Mesendoderm (in vitro differentiated cells): ENCODE results near the gene VWCE.
A peak's percentile ranks its signal among the peaks of the same experiment; 100 is the strongest.

ENCODE experiments used
- DNase-seq: peaks from one replicate; pipeline ENCODE4 v3.0.0; 2013
- H2AK5ac ChIP-seq: 2 replicates; pipeline ENCODE4 v1.6.1; 2013; ENCODE audit warnings: low read length, inconsistent platforms
- H2BK120ac ChIP-seq: 2 replicates; pipeline ENCODE4 v1.6.1; 2013; ENCODE audit warnings: low read depth, mild to moderate bottlenecking, low read length, moderate library complexity, mixed read lengths
- H2BK15ac ChIP-seq: replicated peaks from 2 replicates; pipeline ENCODE4 v1.6.1; 2013; ENCODE audit warnings: low read depth, mild to moderate bottlenecking, moderate library complexity
- H2BK5ac ChIP-seq: 2 replicates; pipeline ENCODE4 v1.6.1; 2013; ENCODE audit warnings: low read length, inconsistent platforms
- H3K18ac ChIP-seq: 2 replicates; pipeline ENCODE4 v1.6.1; 2013; ENCODE audit warnings: mild to moderate bottlenecking, low read length, mixed read lengths
- H3K23ac ChIP-seq: one replicate; pipeline ENCODE4 v1.6.1; 2013; ENCODE audit warnings: low read length
- H3K27ac ChIP-seq: 2 replicates; pipeline ENCODE4 v1.5.1; 2013; ENCODE audit warnings: low read depth, mild to moderate bottlenecking, inconsistent platforms, low read length, moderate library complexity
- H3K27me3 ChIP-seq: 2 replicates; pipeline ENCODE4 v1.6.1; 2013; ENCODE audit warnings: low read length, control low read depth, mild to moderate bottlenecking, inconsistent platforms; ENCODE audit not compliant: insufficient read depth, poor library complexity
- H3K36me3 ChIP-seq: 2 replicates; pipeline ENCODE4 v1.6.1; 2013; ENCODE audit warnings: low read length, inconsistent platforms; ENCODE audit not compliant: control insufficient read depth, insufficient read depth
- H3K4ac ChIP-seq: one replicate; pipeline ENCODE4 v1.6.1; 2013; ENCODE audit warnings: low read depth, mild to moderate bottlenecking, low read length, moderate library complexity
- H3K4me1 ChIP-seq: 2 replicates; pipeline ENCODE4 v1.6.1; 2013; ENCODE audit warnings: low read depth, low read length, inconsistent platforms; ENCODE audit not compliant: control insufficient read depth
- H3K4me2 ChIP-seq: 2 replicates; pipeline ENCODE4 v1.6.1; 2013; ENCODE audit warnings: low read length
- H3K4me3 ChIP-seq: 2 replicates; pipeline ENCODE4 v1.5.1; 2013; ENCODE audit warnings: mild to moderate bottlenecking, low read length
- H3K56ac ChIP-seq: one replicate; pipeline ENCODE4 v1.6.1; 2013; ENCODE audit warnings: low read length
- H3K79me1 ChIP-seq: 2 replicates; pipeline ENCODE4 v1.6.1; 2013; ENCODE audit warnings: low read length, inconsistent platforms
- H3K79me2 ChIP-seq: 2 replicates; pipeline ENCODE4 v1.6.1; 2013; ENCODE audit warnings: mild to moderate bottlenecking, low read length; ENCODE audit not compliant: control insufficient read depth, insufficient read depth
- H3K9ac ChIP-seq: 2 replicates; pipeline ENCODE4 v1.6.1; 2013; ENCODE audit warnings: low read length, inconsistent platforms
- H4K5ac ChIP-seq: one replicate; pipeline ENCODE4 v1.6.1; 2013; ENCODE audit warnings: low read length
- H4K8ac ChIP-seq: one replicate; pipeline ENCODE4 v1.6.1; 2013; ENCODE audit warnings: low read depth, mild to moderate bottlenecking, control low read depth, low read length, moderate library complexity
- WGBS: extraction: QIAGEN DNeasy Blood & Tissue Kit; methylation state at CpG from one replicate; pipeline ENCODE4 v1.1.7; 2013; ENCODE audit warnings: low lambda C conversion rate, missing lambda C conversion rate; ENCODE audit not compliant: insufficient coverage; ENCODE audit errors: extremely low coverage; 5-methylcytosine and 5-hydroxymethylcytosine counted together

Gene VWCE

DNA sequence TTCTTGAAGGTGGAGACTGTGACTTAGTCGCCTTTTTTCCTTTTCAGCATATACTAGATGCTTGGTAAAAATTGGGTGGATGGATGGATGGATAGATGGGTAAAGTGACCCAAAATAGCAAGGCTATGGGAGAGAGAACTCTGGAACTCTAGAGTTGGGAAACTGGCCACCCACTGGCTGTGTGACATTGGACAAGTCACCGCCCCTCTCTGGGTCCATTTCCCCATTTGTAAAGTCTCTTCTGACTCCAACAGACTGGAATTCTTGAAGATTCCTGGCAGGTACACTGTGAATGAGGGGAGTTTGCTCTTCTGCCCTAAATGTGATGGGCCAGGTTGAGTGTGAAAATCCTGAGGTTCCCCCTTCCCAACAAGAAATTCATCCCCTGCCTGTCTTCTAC lies 45.9 kb upstream of the VWCE start:
- Histone ChIP-seq H3K4ac (no peak overlapping the region), H3K18ac (no peak overlapping the region), H3K4me2 (no peak overlapping the region), H4K8ac (no peak overlapping the region), H2BK120ac (no peak overlapping the region), H2BK15ac (no peak overlapping the region), H3K36me3 (no peaks in the 10 kb centered on the region), H3K79me1 (no peaks in the 10 kb centered on the region), H3K27me3 (no peaks in the 10 kb centered on the region), H3K56ac (no peak overlapping the region), H3K4me3 (no peak overlapping the region), H3K27ac (no peak overlapping the region), H2AK5ac (no peak overlapping the region), H4K5ac (no peak overlapping the region), H3K4me1 (no peaks in the 10 kb centered on the region), H3K79me2 (no peaks in the 10 kb centered on the region), H2BK5ac (no peak overlapping the region), H3K9ac (no peak overlapping the region), H3K23ac (no peak overlapping the region)
- DNase-seq: no peak
- no CpG with 5 or more reads among the region's 2 CpGs for WGBS

DNA sequence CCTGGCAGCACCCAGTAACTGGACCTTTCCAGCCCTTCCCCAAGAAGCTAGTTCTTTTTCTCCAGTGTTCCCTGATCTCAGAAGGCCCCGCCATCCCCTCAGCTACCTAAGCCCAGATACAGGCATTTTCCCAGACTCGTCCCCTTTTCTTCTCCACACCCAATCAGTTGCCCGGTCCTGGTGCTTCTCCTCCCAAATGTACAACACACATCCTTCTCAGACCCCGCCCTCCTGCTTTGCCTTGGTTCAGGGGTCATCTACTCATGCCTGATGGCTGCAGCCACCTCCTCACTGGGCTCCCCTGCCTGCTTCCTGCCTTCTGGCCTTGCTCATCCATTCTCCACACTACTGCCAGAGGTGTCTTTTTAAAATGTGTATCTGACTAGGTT lies 44.4 kb upstream of the VWCE start:
- H2BK5ac ChIP-seq: no peak overlapping the region
- H3K36me3 ChIP-seq: no peaks in the 10 kb centered on the region
- H3K23ac ChIP-seq: no peak overlapping the region
- no peak overlapping the region for H4K5ac ChIP-seq
- H3K56ac ChIP-seq: no peak overlapping the region
- no peak overlapping the region for H3K4me2 ChIP-seq
- no peak overlapping the region for H3K27ac ChIP-seq
- H3K4ac ChIP-seq: no peak overlapping the region
- H3K27me3 ChIP-seq: no peaks in the 10 kb centered on the region
- no peak overlapping the region for H2BK15ac ChIP-seq
- H2BK120ac ChIP-seq: no peak overlapping the region
- no peaks in the 10 kb centered on the region for H3K4me1 ChIP-seq
- H3K9ac ChIP-seq: no peak overlapping the region
- H3K4me3 ChIP-seq: no peak overlapping the region
- H3K79me1 ChIP-seq: no peaks in the 10 kb centered on the region
- no CpG with 5 or more reads among the region's 4 CpGs for WGBS
- no peak overlapping the region for H3K18ac ChIP-seq
- no peak for DNase-seq
- H4K8ac ChIP-seq: no peak overlapping the region
- H3K79me2 ChIP-seq: no peaks in the 10 kb centered on the region
- no peak overlapping the region for H2AK5ac ChIP-seq

DNA sequence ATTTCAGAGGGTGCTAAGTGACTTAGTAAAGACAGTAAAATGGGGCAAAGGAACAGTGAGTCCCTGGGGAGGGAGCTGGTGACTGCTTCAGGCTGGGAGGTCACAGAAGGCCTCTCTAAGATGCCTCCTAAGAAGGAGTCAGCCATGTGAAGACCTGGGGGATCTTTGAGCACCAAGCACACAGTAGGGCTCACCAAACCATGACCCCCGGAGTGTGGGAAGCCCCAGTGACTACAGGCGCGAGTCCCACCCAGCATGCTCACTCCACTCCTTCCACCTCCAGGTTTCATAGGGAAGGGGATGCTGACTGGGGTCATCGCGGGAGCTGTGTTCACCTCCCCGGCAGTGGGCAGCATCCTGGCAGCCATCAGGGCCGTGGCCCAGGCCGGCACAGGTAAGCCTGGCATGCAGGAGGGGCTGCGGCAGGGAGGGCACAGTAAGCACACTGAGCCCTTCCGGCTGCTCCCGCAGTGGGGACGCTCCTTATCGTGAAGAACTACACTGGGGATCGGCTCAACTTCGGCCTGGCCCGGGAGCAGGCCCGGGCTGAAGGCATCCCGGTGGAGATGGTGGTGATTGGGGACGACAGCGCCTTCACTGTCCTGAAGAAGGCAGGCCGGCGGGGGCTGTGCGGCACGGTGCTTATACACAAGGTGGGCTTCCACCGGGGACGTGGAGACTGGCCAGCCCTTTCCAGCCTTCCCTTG lies 43.8 kb upstream of the VWCE start:
- Histone ChIP-seq H3K23ac (no peak overlapping the region), H3K27me3 (no peaks in the 10 kb centered on the region), H3K36me3 (no peaks in the 10 kb centered on the region), H4K5ac (no peak overlapping the region), H3K79me1 (no peaks in the 10 kb centered on the region), H3K4me3 (no peak overlapping the region), H3K4me1 (no peaks in the 10 kb centered on the region), H2BK15ac (no peak overlapping the region), H3K9ac (no peak overlapping the region), H3K79me2 (no peaks in the 10 kb centered on the region), H3K27ac (no peak overlapping the region), H3K4me2 (no peak overlapping the region), H2BK5ac (no peak overlapping the region), H3K56ac (no peak overlapping the region), H4K8ac (no peak overlapping the region), H2AK5ac (no peak overlapping the region), H3K4ac (no peak overlapping the region), H2BK120ac (no peak overlapping the region), H3K18ac (no peak overlapping the region)
- DNase-seq: no peak
- no CpG with 5 or more reads among the region's 26 CpGs for WGBS

DNA sequence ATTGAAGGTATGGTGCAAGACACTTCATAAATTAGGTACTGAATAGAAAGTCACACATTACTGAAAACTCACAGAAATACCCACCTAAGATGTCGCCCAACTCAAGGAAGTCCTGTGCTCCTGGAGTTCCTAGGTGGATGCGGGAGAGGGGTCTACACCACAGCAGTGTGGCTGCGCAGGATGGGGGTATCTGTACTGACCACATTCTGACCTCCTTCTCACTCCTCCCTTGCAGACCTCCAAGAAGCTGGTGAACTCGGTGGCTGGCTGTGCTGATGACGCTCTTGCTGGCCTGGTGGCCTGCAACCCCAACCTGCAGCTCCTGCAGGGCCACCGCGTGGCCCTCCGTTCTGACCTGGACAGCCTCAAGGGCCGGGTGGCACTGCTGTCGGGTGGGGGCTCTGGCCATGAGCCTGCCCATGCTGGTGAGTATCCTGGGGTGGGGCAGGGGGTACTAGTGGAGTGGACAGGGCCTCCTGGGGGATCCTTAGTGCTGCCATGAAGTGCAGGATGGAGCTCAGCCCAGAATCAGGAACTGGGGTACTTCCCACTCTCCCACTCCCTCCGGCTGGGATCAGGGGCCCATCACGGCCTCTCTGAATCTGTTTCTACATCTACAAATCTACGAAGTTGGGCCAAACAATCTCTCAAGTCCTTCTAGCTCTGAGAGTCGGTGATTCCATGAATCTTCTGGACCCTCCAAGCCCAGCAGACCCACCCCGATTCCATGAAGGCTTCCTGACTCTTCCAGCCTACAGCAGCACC lies 42.8 kb upstream of the VWCE start:
- Histone ChIP-seq H3K18ac (no peak overlapping the region), H3K79me2 (no peaks in the 10 kb centered on the region), H3K27ac (no peak overlapping the region), H3K9ac (no peak overlapping the region), H3K4ac (no peak overlapping the region), H4K5ac (no peak overlapping the region), H2AK5ac (no peak overlapping the region), H2BK120ac (no peak overlapping the region), H3K23ac (no peak overlapping the region), H2BK15ac (no peak overlapping the region), H3K4me3 (no peak overlapping the region), H3K36me3 (no peaks in the 10 kb centered on the region), H3K56ac (no peak overlapping the region), H3K27me3 (no peaks in the 10 kb centered on the region), H3K79me1 (no peaks in the 10 kb centered on the region), H4K8ac (no peak overlapping the region), H3K4me2 (no peak overlapping the region), H2BK5ac (no peak overlapping the region), H3K4me1 (peaks cover 4% of the 10 kb centered on the region)
- no CpG with 5 or more reads among the region's 15 CpGs for WGBS
- DNase-seq: no peak

DNA sequence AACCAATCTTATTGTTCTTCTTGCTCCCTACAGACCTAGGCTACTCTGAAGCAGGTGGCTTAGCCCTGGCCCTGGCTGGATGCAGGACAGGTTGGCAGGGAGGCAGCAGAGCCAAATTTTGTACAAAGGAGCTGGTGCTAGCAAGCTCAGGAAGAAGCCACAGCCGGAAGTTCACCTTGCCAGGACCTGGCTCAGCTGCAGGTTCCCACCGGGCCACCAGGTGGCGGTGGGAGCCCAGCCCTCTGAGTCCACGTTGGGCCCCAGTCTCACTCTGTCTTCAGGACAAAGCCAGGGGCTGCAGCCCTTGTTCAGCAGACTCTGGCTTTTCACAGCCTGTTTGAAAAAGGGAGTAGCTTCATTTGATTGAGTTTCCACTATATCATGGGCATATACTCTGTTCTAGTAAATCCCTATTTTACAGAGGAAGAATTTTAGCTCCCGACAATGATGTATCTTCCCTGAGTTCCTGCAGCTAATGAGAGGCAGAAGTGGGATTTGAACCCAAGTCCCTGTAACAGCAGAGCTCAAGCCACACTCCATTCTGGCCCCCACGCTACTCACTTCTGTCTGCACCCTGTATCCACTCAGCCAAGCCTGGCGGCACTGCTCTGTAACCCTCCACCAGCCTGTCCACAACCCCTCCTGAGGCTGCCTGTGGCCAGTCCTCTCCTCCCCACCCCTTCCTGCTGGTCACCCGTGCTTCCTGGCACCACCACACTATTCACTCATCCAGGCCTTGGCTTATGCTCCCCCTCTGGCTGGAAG lies 41.2 kb upstream of the VWCE start:
- Histone ChIP-seq H2BK15ac (no peak overlapping the region), H3K56ac (peak overlapping the region; percentile 43), H3K9ac (peak overlapping the region; percentile 30), H3K36me3 (no peaks in the 10 kb centered on the region), H2AK5ac (no peak overlapping the region), H3K4me1 (peaks cover 6% of the 10 kb centered on the region), H3K4me2 (no peak overlapping the region), H3K27me3 (no peaks in the 10 kb centered on the region), H3K79me2 (peaks cover 15% of the 10 kb centered on the region), H4K8ac (no peak overlapping the region), H3K79me1 (no peaks in the 10 kb centered on the region), H3K18ac (no peak overlapping the region), H3K4me3 (no peak overlapping the region), H2BK120ac (no peak overlapping the region), H3K27ac (no peak overlapping the region), H3K4ac (no peak overlapping the region), H2BK5ac (no peak overlapping the region), H4K5ac (no peak overlapping the region), H3K23ac (no peak overlapping the region)
- no CpG with 5 or more reads among the region's 8 CpGs for WGBS
- DNase-seq: peak; percentile 91
